K562 (cell line): ENCODE results near the gene PLXDC1. TPM values are rescaled to one million over a fixed set of nuclear protein-coding genes. Genes with fewer than 3 reads are reported as not detected.

Experiments
- ATAC-seq: fragments of 200-7000 bp; cut with Tn5 transposase; 3 replicates; pipeline ENCODE4 v1.9.1; 2020; ENCODE audit warnings: moderate library complexity
- BruUV-seq: library from RNA; stranded (reverse); fragments of 400-500 nt; replicated peaks from 2 replicates; lab custom pipeline; 2021; lab: Mats Ljungman, UMichigan
- CTCF ChIA-PET: fragments of 300-600 bp; formaldehyde crosslinking; extraction: SDS; loops from one replicate; lab custom pipeline; 2021; ENCODE audit warnings: low intra/inter-chr PET ratio; lab: Yijun Ruan, JAX
- POLR2A ChIA-PET: fragments of 300-600, 350-650 bp; sonication (Branson Sonifier 250); formaldehyde crosslinking; extraction: SDS; loops from one replicate; lab custom pipeline; 2021; ENCODE audit warnings: antibody characterized with exemption, inconsistent platforms; lab: Yijun Ruan, JAX
- DNase-seq, 4 experiments: peaks; one replicate each; pipeline versions ENCODE4 v3.0.0 to v3.0.0-alpha.2; 2011 to 2018; ENCODE audit warnings: low spot score in 3 of 4, mixed read lengths in 3 of 4; ENCODE audit errors: extremely low read depth in 1 of 4
- FAIRE-seq: peaks from 2 replicates; lab custom pipeline; 2011; peaks lifted over from hg19 to GRCh38; lab: Jason Lieb, UNC
- H2AFZ ChIP-seq: 2 replicates; pipeline ENCODE4 v1.6.0; 2011; ENCODE audit warnings: low read depth, low read length, control low read depth, inconsistent platforms
- H3K27ac ChIP-seq: fragments of 200-600 bp; 3 replicates; pipeline ENCODE4 v1.8.0; 2011; ENCODE audit warnings: low read depth, mild to moderate bottlenecking, control low read depth, inconsistent platforms, low read length, moderate library complexity, mixed read lengths; ENCODE audit errors: extremely low read depth
- H3K27me3 ChIP-seq, 2 experiments: fragments of 300-600 bp in 1 of 2; 2 replicates in 1 of 2; 3 replicates in 1 of 2; pipeline versions ENCODE4 v1.6.0 to v1.8.0; 2011; ENCODE audit warnings: inconsistent platforms in 2 of 2, low read length in 2 of 2, mild to moderate bottlenecking in 1 of 2, mixed read lengths in 1 of 2, moderate library complexity in 1 of 2; ENCODE audit not compliant: control insufficient read depth in 2 of 2, insufficient read depth in 2 of 2
- H3K36me3 ChIP-seq: fragments of 300-600 bp; 3 replicates; pipeline ENCODE4 v1.8.0; 2011; ENCODE audit warnings: mild to moderate bottlenecking, low read length, inconsistent platforms; ENCODE audit not compliant: control insufficient read depth, insufficient read depth
- H3K4me1 ChIP-seq, 2 experiments: fragments of 200-600 bp in 1 of 2; replicated peaks in 1 of 2; 2 replicates in 1 of 2; 3 replicates in 1 of 2; pipeline versions ENCODE4 v1.5.1 to v1.8.0; 2011; ENCODE audit warnings: inconsistent platforms in 2 of 2, low read length in 2 of 2, mild to moderate bottlenecking in 1 of 2, mixed read lengths in 1 of 2, moderate library complexity in 1 of 2; ENCODE audit not compliant: control insufficient read depth in 2 of 2, insufficient read depth in 2 of 2
- H3K4me2 ChIP-seq: 2 replicates; pipeline ENCODE4 v1.6.1; 2011; ENCODE audit warnings: low read length, control low read depth, inconsistent platforms, mixed read lengths; ENCODE audit not compliant: insufficient read depth
- H3K4me3 ChIP-seq: fragments of 200-600 bp; sonication (generic), shearing (Covaris generic); 2 replicates; pipeline ENCODE4 v1.5.1; 2016; ENCODE audit warnings: control low read depth, inconsistent platforms
- H3K79me2 ChIP-seq: fragments of 200-600 bp; 3 replicates; pipeline ENCODE4 v1.8.0; 2011; ENCODE audit warnings: low read length, inconsistent platforms; ENCODE audit not compliant: control insufficient read depth, insufficient read depth
- H3K9ac ChIP-seq, 2 experiments: 2 replicates each; pipeline versions ENCODE4 v1.6.0 to v1.6.1; 2011; ENCODE audit warnings: low read depth in 2 of 2, low read length in 2 of 2, control low read depth in 1 of 2, inconsistent platforms in 1 of 2, mild to moderate bottlenecking in 1 of 2, mixed read lengths in 1 of 2; ENCODE audit not compliant: insufficient read depth in 1 of 2
- H3K9me1 ChIP-seq: one replicate; pipeline ENCODE4 v1.6.0; 2011; ENCODE audit warnings: inconsistent platforms, mild to moderate bottlenecking, low read length, moderate library complexity; ENCODE audit not compliant: control insufficient read depth, insufficient read depth
- H3K9me3 ChIP-seq: replicated peaks from 2 replicates; pipeline ENCODE4 v1.5.1; 2011; ENCODE audit warnings: low read depth, low read length, inconsistent platforms; ENCODE audit not compliant: control insufficient read depth, insufficient read depth
- H4K20me1 ChIP-seq: replicated peaks from 2 replicates; pipeline ENCODE4 v1.6.1; 2011; ENCODE audit warnings: low read length, inconsistent platforms, mixed read lengths; ENCODE audit not compliant: control insufficient read depth, insufficient read depth
- DMBX1 ChIP-seq: fragments of 250-450 bp; sonication (Bioruptor Pico); IDR thresholded peaks from 2 replicates; pipeline ENCODE4 v1.8.0; 2022; ENCODE audit warnings: inconsistent platforms, mild to moderate bottlenecking, moderate library complexity, borderline replicate concordance
- ESRRA ChIP-seq: fragments of 450-650 bp; IDR thresholded peaks from 2 replicates; pipeline ENCODE4 v1.6.1; 2014; ENCODE audit warnings: low read depth, mild to moderate bottlenecking, moderate library complexity, borderline replicate concordance
- HMG20B ChIP-seq: fragments of 250-450 bp; sonication (Bioruptor Pico); IDR thresholded peaks from 2 replicates; pipeline ENCODE4 v1.5.0; 2021; ENCODE audit warnings: mild to moderate bottlenecking
- IFI16 ChIP-seq: fragments of 250-450 bp; sonication (Bioruptor Pico); IDR thresholded peaks from 2 replicates; pipeline ENCODE4 v2.1.2; 2022; ENCODE audit warnings: mild to moderate bottlenecking, inconsistent platforms
- MBD1 ChIP-seq: fragments of 250-450 bp; sonication (Bioruptor Pico); IDR thresholded peaks from 2 replicates; pipeline ENCODE4 v1.8.0; 2022; ENCODE audit warnings: inconsistent platforms
- RBBP5 ChIP-seq: fragments of 200-600 bp; sonication (generic); IDR thresholded peaks from 2 replicates; pipeline ENCODE4 v1.6.1; 2012; ENCODE audit warnings: borderline replicate concordance, mild to moderate bottlenecking, low read length, control low read depth, inconsistent platforms; ENCODE audit not compliant: insufficient read depth, poor library complexity, severe bottlenecking
- SMARCA5 ChIP-seq: fragments of 450-650 bp; IDR thresholded peaks from 2 replicates; pipeline ENCODE4 v1.6.1; 2016
- SRSF7 ChIP-seq: fragments of 200-400 bp; formaldehyde crosslinking; optimal IDR thresholded peaks from 2 replicates; pipeline ENCODE3; 2017; ENCODE audit warnings: mild to moderate bottlenecking, low read depth, low read length
- ZBTB11 ChIP-seq, 3 experiments: fragments of 200-800 bp in 1 of 3; fragments of 250-450 bp in 1 of 3; fragments of 450-650 bp in 1 of 3; sonication (Bioruptor Pico) in 1 of 3; sonication (Bioruptor generic) in 1 of 3; formaldehyde crosslinking in 1 of 3; IDR thresholded peaks; 2 replicates each; pipeline versions ENCODE4 v1.6.1 to v1.8.0; 2016 to 2022; ENCODE audit warnings: mild to moderate bottlenecking in 2 of 3, missing genetic modification characterization in 2 of 3, missing compliant biosample characterization in 1 of 3, moderate library complexity in 1 of 3
- ZNF436 ChIP-seq: fragments of 250-450, 450-650 bp; sonication (Bioruptor Pico); formaldehyde crosslinking; IDR thresholded peaks from 2 replicates; pipeline ENCODE4 v1.7.0; 2020; ENCODE audit warnings: mild to moderate bottlenecking
- whole genome bisulfite sequencing: fragments of 100-300 bp; shearing (Covaris generic); methylation state at CpG from one replicate; pipeline ENCODE4 v1.1.6; 2016; ENCODE audit warnings: low coverage, mixed read lengths; ENCODE audit not compliant: insufficient coverage; ENCODE audit errors: missing lambda C conversion rate; 5-methylcytosine and 5-hydroxymethylcytosine counted together
- in situ Hi-C: fragments of 300-500 bp; cut with MboI; formaldehyde crosslinking; loops from 4 replicates; pipeline ENCODE4 v1.15.0; 2018; ENCODE audit warnings: inconsistent platforms, mixed read lengths
- intact Hi-C: fragments of 100-400 bp; cut with micrococcal nuclease; formaldehyde crosslinking; loops from 2 replicates; pipeline ENCODE4 v1.14.2; 2022
- polyA plus RNA-seq, 8 experiments: library from polyadenylated mRNA; depleted of rRNA in 4 of 8; stranded (reverse) in 5 of 8; unstranded in 3 of 8; fragments of >200 nt; fragmentation: Nextera tagmentation in 2 of 8; fragmentation: Illumina TruSeq in 1 of 8; extraction: Ambion mirVana in 2 of 8; extraction: Trizol in 1 of 8; gene quantifications; 2 replicates each; pipeline versions ENCODE4 v1.2.1 to v1.2.3, GENCODE V29; 2011 to 2014; ENCODE audit warnings: inconsistent platforms in 1 of 8, missing spikeins in 1 of 8
- total RNA-seq, 7 experiments: library from RNA; depleted of rRNA in 6 of 7; stranded (reverse); fragments of >200 nt in 6 of 7; fragmentation: Illumina TruSeq in 2 of 7; extraction: Trizol in 2 of 7; gene quantifications; 2 replicates each; pipeline versions ENCODE4 v1.2.1 to v1.2.3, GENCODE V29; 2011 to 2021; ENCODE audit warnings: low replicate concordance in 1 of 7

PLXDC1 gene
- total and polyA plus RNA-seq, 9 of the 15 experiments (the other 6 are each of a cell fraction or from before 2014, with no cell fraction given) = not detected

GRCh38 chr17:39090400-39090799 is 61.0 kb downstream of the PLXDC1 start:
- TF ChIP-seq MBD1 (CRISPR knock-in tag) (no peak), ESRRA (peak; percentile 55)
- Histone ChIP-seq H3K9me3 (no peaks in the 10 kb centered on the region), H3K27ac (no peak overlapping the region), H3K27me3 (peaks cover 38 to 84% of the 10 kb centered on the region in 2 experiments), H3K4me3 (no peak overlapping the region), H3K36me3 (no peaks in the 10 kb centered on the region), H3K9me1 (no peaks in the 10 kb centered on the region), H2AFZ (no peak overlapping the region), H4K20me1 (no peaks in the 10 kb centered on the region), H3K9ac (no peak overlapping the region), H3K4me2 (no peak overlapping the region), H3K4me1 (no peaks in the 10 kb centered on the region), H3K79me2 (no peaks in the 10 kb centered on the region)
- ATAC-seq (no peak), FAIRE-seq (no peak), DNase-seq (no peak)
- intact Hi-C loops = no loop called here
- 3% methylated on average over 8 of the region's 9 CpGs for WGBS
- in situ Hi-C loops = no loop called here
- CTCF ChIA-PET = no interaction called here
- POLR2A ChIA-PET = interaction anchor here (0.7 to 1.0 kb wide), 2 partner anchors 8 to 18 kb away, joined by 3 to 4 read pairs; no protein-coding TSS in a partner anchor
- BruUV-seq = no TSS peak

GRCh38 chr17:39084558-39084957 is 66.9 kb downstream of the PLXDC1 start:
- no peak overlapping the region for H2AFZ ChIP-seq
- no peaks in the 10 kb centered on the region for H3K9me3 ChIP-seq
- ChIA-PET CTCF (no interaction called here), POLR2A (interaction anchor here (0.7 to 0.8 kb wide), 3 partner anchors 14 to 82 kb away, joined by 3 to 5 read pairs (median 3); no protein-coding TSS in a partner anchor)
- ATAC-seq (no peak), DNase-seq (no peak), FAIRE-seq (no peak)
- H3K4me2 ChIP-seq = no peak overlapping the region
- no peak overlapping the region for H3K4me3 ChIP-seq
- H3K27ac ChIP-seq = no peak overlapping the region
- WGBS = 15% methylated on average over 11 of the region's 11 CpGs
- peaks cover 6% of the 10 kb centered on the region; the same call in 1 of the 2 replicates for H4K20me1 ChIP-seq
- in situ Hi-C loops (no loop called here), intact Hi-C loops (no loop called here)
- peaks cover 32 to 79% of the 10 kb centered on the region in 2 experiments for H3K27me3 ChIP-seq
- 0 out of 5 replicates have a peak, but pooled peaks cover 0 to 4% of the 10 kb centered on the region in 2 experiments for H3K4me1 ChIP-seq
- no TSS peak for BruUV-seq
- H3K9me1 ChIP-seq = peaks cover 3% of the 10 kb centered on the region
- no peaks in the 10 kb centered on the region for H3K36me3 ChIP-seq
- H3K79me2 ChIP-seq = no peaks in the 10 kb centered on the region
- H3K9ac ChIP-seq = 0 out of 4 replicates have a peak overlapping the region, but pooled peaks of 1 of the 2 experiments have one; percentile 43
- TF ChIP-seq IFI16 (CRISPR knock-in tag) (no peak), ZNF436 (no peak), SMARCA5 (no peak), ZBTB11 (CRISPR knock-in tag; IDR thresholded peaks at IDR 0.05) (no peak), SRSF7 (no peak), DMBX1 (CRISPR knock-in tag) (no peak), RBBP5 (no peak), HMG20B (no peak)
